ENCODE results near the gene ACOT7.

Gene ACOT7

GRCh38 chr1:6424619-6425593 lies 31.3 kb upstream of the ACOT7 start, which contains the start of gene ESPN:
TSS of gene ESPN (plus strand) at chr1:6424776. CDS start at chr1:6424956, 180 bp downstream.
- DNase-seq (ENCODE audit: low read depth in 1 of 2, low spot score in 1 of 2): no peak
- Histone ChIP-seq H3K4me3 (replicated peaks; ENCODE audit: insufficient read depth, low read length) (no peak within 1 kb of the TSS), H3K27ac (replicated peaks) (no peak within 1 kb of the TSS), H3K27me3 (ENCODE audit: insufficient read depth, poor library complexity, severe bottlenecking) (peaks cover 70% of the 10 kb centered on the region)
- no peak for TF ChIP-seq CTCF (IDR thresholded peaks at IDR 0.05; ENCODE audit: insufficient read depth, low read length)
- no peak for TF ChIP-seq SPI1 (IDR thresholded peaks at IDR 0.05; ENCODE audit: borderline replicate concordance, low read depth)
- no peak for TF ChIP-seq REST (IDR thresholded peaks at IDR 0.05; ENCODE audit: insufficient replicate concordance, low read depth)
- TF ChIP-seq GABPA (IDR thresholded peaks at IDR 0.05; ENCODE audit: low read depth): no peak
- no peak for TF ChIP-seq POLR2AphosphoS5 (IDR thresholded peaks at IDR 0.05; ENCODE audit: low read depth)

- Histone ChIP-seq H3K4me3 (replicated peaks; ENCODE audit: insufficient read depth, low read length) (no peak overlapping the region), H3K27me3 (ENCODE audit: insufficient read depth, poor library complexity, severe bottlenecking) (peaks cover 70% of the 10 kb centered on the region), H3K27ac (replicated peaks) (no peak overlapping the region)
- no peak for DNase-seq (ENCODE audit: low read depth in 1 of 2, low spot score in 1 of 2)
- no peak for TF ChIP-seq SPI1 (IDR thresholded peaks at IDR 0.05; ENCODE audit: borderline replicate concordance, low read depth)
Observed at GRCh38 chr1:6424000-6424565, 30.5 kb upstream of the ACOT7 start.

- no peak overlapping the region for H3K27ac ChIP-seq (replicated peaks)
- H3K27me3 ChIP-seq (ENCODE audit: insufficient read depth, poor library complexity, severe bottlenecking): peaks cover 73% of the 10 kb centered on the region
- H3K4me3 ChIP-seq (replicated peaks; ENCODE audit: insufficient read depth, low read length): no peak overlapping the region
- peak in 1 of 2 experiments; percentile 36 for DNase-seq (ENCODE audit: low read depth in 1 of 2, low spot score in 1 of 2)
- TF ChIP-seq REST (IDR thresholded peaks at IDR 0.05; ENCODE audit: insufficient replicate concordance, low read depth) (no peak), CTCF (IDR thresholded peaks at IDR 0.05; ENCODE audit: insufficient read depth, low read length) (peak; percentile 55)
Observed at GRCh38 chr1:6423321-6423999, 29.9 kb upstream of the ACOT7 start.

GRCh38 chr1:6421266-6421665 lies 27.7 kb upstream of the ACOT7 start:
- Histone ChIP-seq H3K27ac (replicated peaks) (no peak overlapping the region), H3K4me3 (replicated peaks; ENCODE audit: insufficient read depth, low read length) (no peak overlapping the region), H3K27me3 (ENCODE audit: insufficient read depth, poor library complexity, severe bottlenecking) (peaks cover 78% of the 10 kb centered on the region)
- TF ChIP-seq GABPA (IDR thresholded peaks at IDR 0.05; ENCODE audit: low read depth): no peak
- TF ChIP-seq POLR2AphosphoS5 (IDR thresholded peaks at IDR 0.05; ENCODE audit: low read depth): no peak
- TF ChIP-seq SPI1 (IDR thresholded peaks at IDR 0.05; ENCODE audit: borderline replicate concordance, low read depth): no peak
- TF ChIP-seq REST (IDR thresholded peaks at IDR 0.05; ENCODE audit: insufficient replicate concordance, low read depth): no peak
- TF ChIP-seq CTCF (IDR thresholded peaks at IDR 0.05; ENCODE audit: insufficient read depth, low read length): no peak
- no peak for DNase-seq (ENCODE audit: low read depth in 1 of 2, low spot score in 1 of 2)

All from HL-60 (cell line).